ENCODE data around the gene TRIOBP. TPM values are rescaled to one million over a fixed set of nuclear protein-coding genes. Genes with fewer than 3 reads are reported as not detected.
A peak's percentile ranks its signal among the peaks of the same experiment; 100 is the strongest.

Gene TRIOBP
- total RNA-seq, 1 donor from 2014 or later: 75.1 TPM

- no peak for DNase-seq (ENCODE audit: low read depth)
- TF ChIP-seq, protein P1, sequence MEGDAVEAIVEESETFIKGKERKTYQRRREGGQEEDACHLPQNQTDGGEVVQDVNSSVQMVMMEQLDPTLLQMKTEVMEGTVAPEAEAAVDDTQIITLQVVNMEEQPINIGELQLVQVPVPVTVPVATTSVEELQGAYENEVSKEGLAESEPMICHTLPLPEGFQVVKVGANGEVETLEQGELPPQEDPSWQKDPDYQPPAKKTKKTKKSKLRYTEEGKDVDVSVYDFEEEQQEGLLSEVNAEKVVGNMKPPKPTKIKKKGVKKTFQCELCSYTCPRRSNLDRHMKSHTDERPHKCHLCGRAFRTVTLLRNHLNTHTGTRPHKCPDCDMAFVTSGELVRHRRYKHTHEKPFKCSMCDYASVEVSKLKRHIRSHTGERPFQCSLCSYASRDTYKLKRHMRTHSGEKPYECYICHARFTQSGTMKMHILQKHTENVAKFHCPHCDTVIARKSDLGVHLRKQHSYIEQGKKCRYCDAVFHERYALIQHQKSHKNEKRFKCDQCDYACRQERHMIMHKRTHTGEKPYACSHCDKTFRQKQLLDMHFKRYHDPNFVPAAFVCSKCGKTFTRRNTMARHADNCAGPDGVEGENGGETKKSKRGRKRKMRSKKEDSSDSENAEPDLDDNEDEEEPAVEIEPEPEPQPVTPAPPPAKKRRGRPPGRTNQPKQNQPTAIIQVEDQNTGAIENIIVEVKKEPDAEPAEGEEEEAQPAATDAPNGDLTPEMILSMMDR (conservative IDR thresholded peaks at IDR 0.05; ENCODE audit: low read depth, low read length): no peak
- peak within 1 kb of the TSS; percentile 81 for H3K4me3 ChIP-seq (ENCODE audit: low read depth, low read length)
Observed at GRCh38 chr22:37807410-37808293, 110.8 kb downstream of the TRIOBP start, which contains the start of gene GCAT. GCAT (plus strand) TSS chr22:37807934; CDS start chr22:37807968, 34 bp downstream.

- TF ChIP-seq, protein P1 (conservative IDR thresholded peaks at IDR 0.05; ENCODE audit: low read depth, low read length): no peak
- peak overlapping the region; percentile 81 for H3K4me3 ChIP-seq (ENCODE audit: low read depth, low read length)
- no peak for DNase-seq (ENCODE audit: low read depth)
Observed at GRCh38 chr22:37808294-37808657, 111.4 kb downstream of the TRIOBP start.

DNA sequence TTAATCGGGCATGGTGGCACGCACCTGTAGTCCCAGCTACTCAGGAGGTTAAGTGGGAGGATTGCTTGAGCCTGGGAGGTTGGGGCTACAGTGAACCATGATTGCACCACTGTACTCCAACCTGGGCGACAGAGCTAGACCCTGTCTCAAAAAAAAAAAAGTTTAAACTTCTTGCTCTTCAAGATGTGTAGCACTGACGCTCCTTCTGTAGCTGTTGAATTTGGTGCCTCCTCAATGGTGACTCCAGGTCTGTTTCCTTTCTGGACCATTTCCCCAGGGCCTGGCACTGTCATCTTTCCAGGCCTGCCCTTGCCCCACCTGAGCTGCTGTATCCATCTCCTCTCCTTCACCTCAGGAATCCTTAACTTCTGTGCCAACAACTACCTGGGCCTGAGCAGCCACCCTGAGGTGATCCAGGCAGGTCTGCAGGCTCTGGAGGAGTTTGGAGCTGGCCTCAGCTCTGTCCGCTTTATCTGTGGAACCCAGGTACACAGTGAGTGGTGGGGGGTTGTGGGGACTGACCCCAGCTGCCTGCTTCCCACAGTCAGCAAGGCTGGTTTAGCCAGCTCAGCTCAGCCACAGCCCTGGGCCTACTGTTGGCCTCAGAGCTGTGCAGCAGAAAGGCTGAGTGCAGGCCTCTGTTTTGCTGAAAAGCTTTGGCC, 113.0 kb downstream of the TRIOBP start:
- no peak for DNase-seq (ENCODE audit: low read depth)
- H3K4me3 ChIP-seq (ENCODE audit: low read depth, low read length): no peak overlapping the region
- TF ChIP-seq, protein P1 (conservative IDR thresholded peaks at IDR 0.05; ENCODE audit: low read depth, low read length): no peak

DNA sequence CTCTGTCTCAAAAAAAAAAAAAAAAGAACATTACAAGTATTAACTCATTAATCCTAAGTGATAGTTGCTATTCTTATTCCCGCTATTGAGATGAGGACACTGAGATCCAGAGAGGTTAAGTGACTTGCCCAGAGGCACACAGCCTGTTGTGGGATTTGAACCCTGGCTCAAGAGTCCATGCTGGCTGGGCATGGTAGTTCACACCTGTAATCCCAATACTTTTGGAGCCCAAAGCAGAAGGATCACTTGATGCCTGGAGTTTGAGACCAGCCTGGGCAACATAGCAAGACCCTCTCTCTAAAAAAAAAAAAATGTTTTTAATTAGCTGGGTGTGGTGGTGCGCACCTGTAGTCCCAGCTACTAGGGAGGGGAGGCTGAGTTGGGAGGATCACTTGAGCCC, 115.0 kb downstream of the TRIOBP start:
- H3K4me3 ChIP-seq (ENCODE audit: low read depth, low read length): no peak overlapping the region
- TF ChIP-seq, protein P1 (conservative IDR thresholded peaks at IDR 0.05; ENCODE audit: low read depth, low read length): no peak
- DNase-seq (ENCODE audit: low read depth): no peak

DNA sequence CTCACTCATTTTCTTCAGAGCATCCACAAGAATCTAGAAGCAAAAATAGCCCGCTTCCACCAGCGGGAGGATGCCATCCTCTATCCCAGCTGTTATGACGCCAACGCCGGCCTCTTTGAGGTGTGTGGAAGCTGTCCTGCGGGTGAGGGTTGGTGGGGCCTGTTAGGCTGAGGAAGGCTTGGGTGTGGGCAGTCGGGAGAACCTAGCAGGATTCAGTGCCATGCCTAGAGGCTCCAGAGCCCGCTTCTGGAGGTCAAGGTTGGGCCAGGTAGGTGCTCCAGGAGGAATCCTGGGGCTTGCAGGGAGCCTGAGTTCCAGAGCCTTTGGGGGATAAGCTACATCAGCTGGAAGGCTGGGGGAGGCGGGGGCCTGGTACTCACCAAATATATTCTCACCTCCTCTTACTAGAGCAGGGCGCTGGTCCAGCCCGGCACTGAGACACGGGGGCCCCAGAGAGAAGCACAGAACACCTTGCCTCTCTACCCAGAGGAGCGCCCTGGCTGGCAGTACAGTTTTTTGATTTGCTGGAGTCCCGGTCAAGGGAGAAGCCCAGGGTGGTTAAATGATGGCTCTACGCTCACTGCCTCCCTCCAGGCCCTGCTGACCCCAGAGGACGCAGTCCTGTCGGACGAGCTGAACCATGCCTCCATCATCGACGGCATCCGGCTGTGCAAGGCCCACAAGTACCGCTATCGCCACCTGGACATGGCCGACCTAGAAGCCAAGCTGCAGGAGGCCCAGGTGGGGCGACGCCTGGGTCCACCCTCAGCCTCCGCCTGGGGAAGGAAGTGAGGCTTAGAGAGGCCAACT, 116.2 kb downstream of the TRIOBP start:
- TF ChIP-seq, protein P1 (conservative IDR thresholded peaks at IDR 0.05; ENCODE audit: low read depth, low read length): no peak
- DNase-seq (ENCODE audit: low read depth): no peak
- no peak overlapping the region for H3K4me3 ChIP-seq (ENCODE audit: low read depth, low read length)

GRCh38 chr22:37815593-37815992, 118.7 kb downstream of the TRIOBP start:
- DNase-seq (ENCODE audit: low read depth): no peak
- TF ChIP-seq, protein P1 (conservative IDR thresholded peaks at IDR 0.05; ENCODE audit: low read depth, low read length): no peak
- no peak overlapping the region for H3K4me3 ChIP-seq (ENCODE audit: low read depth, low read length)

All from epithelial cell of proximal tubule (primary cell).